SU-DHL-6 (cell line): Measurements from ENCODE around the gene SP3.

Experiments used
- CTCF ChIP-seq: fragments of 200-600 bp; sonication (generic); IDR thresholded peaks from one replicate; pipeline ENCODE4 v1.5.1; 2017; ENCODE audit warnings: antibody characterized with exemption, mild to moderate bottlenecking, low read length, moderate library complexity; ENCODE audit not compliant: insufficient read depth, poor library complexity, severe bottlenecking
- EZH2phosphoT487 ChIP-seq: fragments of 200-600 bp; sonication (generic), shearing (Covaris generic); conservative IDR thresholded peaks from 2 replicates; pipeline ENCODE4 v1.6.1; 2018; ENCODE audit warnings: mild to moderate bottlenecking, antibody characterized with exemption, low read length, moderate library complexity, mixed read lengths

- no peak for TF ChIP-seq CTCF
- TF ChIP-seq EZH2phosphoT487, result no peak
Observed at GRCh38 chr2:173943738-173944137, 21.4 kb downstream of the SP3 start.
